A673 (cell line): ENCODE data around the gene DYNC1LI2. TPM values are rescaled to one million over a fixed set of nuclear protein-coding genes. Genes with fewer than 3 reads are reported as not detected.

ENCODE experiments used
- BruUV-seq: library from RNA; stranded (reverse); fragments of 400-500 nt; replicated peaks from 2 replicates; lab custom pipeline; 2021; lab: Mats Ljungman, UMichigan
- CTCF ChIA-PET: fragments of 300-600 bp; sonication (Branson Sonifier 250); formaldehyde crosslinking; loops from one replicate; lab custom pipeline; 2022; ENCODE audit warnings: antibody characterized with exemption; lab: Charles Lee
- POLR2A ChIA-PET: fragments of 300-600 bp; sonication (Branson Sonifier 250); formaldehyde crosslinking; loops from one replicate; lab custom pipeline; 2022; ENCODE audit warnings: antibody characterized with exemption; ENCODE audit not compliant: low non-redundant PET; lab: Charles Lee
- DNase-seq: peaks from one replicate; pipeline ENCODE4 v3.0.0-alpha.2; 2015; ENCODE audit warnings: low spot score
- H3K27ac ChIP-seq: fragments of 200-600 bp; sonication (generic); 2 replicates; pipeline ENCODE4 v1.5.1; 2016; ENCODE audit warnings: mixed run types, low read depth, mild to moderate bottlenecking, mixed read lengths, antibody characterized with exemption, low read length; ENCODE audit not compliant: poor library complexity, severe bottlenecking
- H3K27me3 ChIP-seq: fragments of 200-600 bp; sonication (generic); replicated peaks from 2 replicates; pipeline ENCODE4 v1.6.1; 2017; ENCODE audit warnings: mixed run types, low read depth, mild to moderate bottlenecking, mixed read lengths, antibody characterized with exemption, low read length; ENCODE audit not compliant: insufficient read depth, poor library complexity
- H3K36me3 ChIP-seq: fragments of 200-600 bp; sonication (generic); 2 replicates; pipeline ENCODE4 v1.6.1; 2016; ENCODE audit warnings: mixed run types, mild to moderate bottlenecking, mixed read lengths, antibody characterized with exemption, low read length; ENCODE audit not compliant: insufficient read depth, poor library complexity, severe bottlenecking
- H3K4me1 ChIP-seq: fragments of 200-600 bp; sonication (generic); 2 replicates; pipeline ENCODE4 v1.6.1; 2017; ENCODE audit warnings: mixed run types, mild to moderate bottlenecking, mixed read lengths, antibody characterized with exemption, low read length; ENCODE audit not compliant: insufficient read depth, poor library complexity, severe bottlenecking
- H3K4me3 ChIP-seq: fragments of 200-600 bp; sonication (generic); 2 replicates; pipeline ENCODE4 v1.5.1; 2016; ENCODE audit warnings: low read depth, mixed run types, mild to moderate bottlenecking, mixed read lengths, low read length; ENCODE audit not compliant: poor library complexity, severe bottlenecking
- H3K9me3 ChIP-seq: fragments of 200-600 bp; sonication (generic); 2 replicates; pipeline ENCODE4 v1.6.1; 2016; ENCODE audit warnings: mixed run types, low read depth, mild to moderate bottlenecking, mixed read lengths, antibody characterized with exemption, low read length; ENCODE audit not compliant: poor library complexity, severe bottlenecking
- CTCF ChIP-seq: fragments of 300-800, 200-600 bp; sonication (generic); conservative IDR thresholded peaks from 2 replicates; pipeline ENCODE4 v1.5.1; 2017; ENCODE audit warnings: low read depth, mild to moderate bottlenecking, antibody characterized with exemption, low read length, moderate library complexity, mixed read lengths
- EZH2 ChIP-seq: fragments of 200-600 bp; sonication (generic); IDR thresholded peaks from 2 replicates; pipeline ENCODE4 v1.6.1; 2017; ENCODE audit warnings: borderline replicate concordance, low read depth, mild to moderate bottlenecking, mixed read lengths, antibody characterized with exemption, low read length; ENCODE audit not compliant: poor library complexity, severe bottlenecking
- intact Hi-C: fragments of 100-400 bp; cut with micrococcal nuclease; formaldehyde crosslinking; loops from one replicate; pipeline ENCODE4 v1.10.0; 2022; ENCODE audit not compliant: unreplicated experiment
- total RNA-seq: library from RNA; stranded (reverse); gene quantifications from 2 replicates; pipeline ENCODE4 v1.2.3, GENCODE V29; 2021

The DYNC1LI2 gene
- total RNA-seq, 1 experiment from 2014 or later, result 164 TPM

GRCh38 chr16:66711581-66711980 lies 39.8 kb downstream of the DYNC1LI2 start:
- Histone ChIP-seq H3K4me1 (no peaks in the 10 kb centered on the region), H3K27ac (no peak overlapping the region), H3K4me3 (no peak overlapping the region), H3K36me3 (no peaks in the 10 kb centered on the region), H3K27me3 (no peaks in the 10 kb centered on the region), H3K9me3 (no peaks in the 10 kb centered on the region)
- no peak for DNase-seq
- intact Hi-C loops, result no loop called here
- BruUV-seq, result no TSS peak
- CTCF ChIA-PET, result no interaction called here
- POLR2A ChIA-PET, result no interaction called here
- TF ChIP-seq EZH2 (no peak), CTCF (no peak)

GRCh38 chr16:66706506-66706880 lies 44.9 kb downstream of the DYNC1LI2 start:
- BruUV-seq, result no TSS peak
- Histone ChIP-seq H3K4me1 (no peaks in the 10 kb centered on the region), H3K36me3 (no peaks in the 10 kb centered on the region), H3K4me3 (no peak overlapping the region), H3K9me3 (no peaks in the 10 kb centered on the region), H3K27ac (no peak overlapping the region), H3K27me3 (no peaks in the 10 kb centered on the region)
- no peak for TF ChIP-seq CTCF
- TF ChIP-seq EZH2, result no peak
- intact Hi-C loops, result no loop called here
- POLR2A ChIA-PET, result no interaction called here
- no peak for DNase-seq
- CTCF ChIA-PET, result no interaction called here

GRCh38 chr16:66705790-66706505 lies 45.5 kb downstream of the DYNC1LI2 start:
- H3K9me3 ChIP-seq, result no peaks in the 10 kb centered on the region
- H3K36me3 ChIP-seq, result no peaks in the 10 kb centered on the region
- no peak overlapping the region for H3K27ac ChIP-seq
- BruUV-seq, result no TSS peak
- no peaks in the 10 kb centered on the region for H3K27me3 ChIP-seq
- no peak for TF ChIP-seq EZH2
- TF ChIP-seq CTCF, result no peak
- DNase-seq, result no peak
- POLR2A ChIA-PET, result interaction anchor here (0.6 kb wide), 1 partner anchor 10 kb away, joined by 3 read pairs; no protein-coding TSS in a partner anchor
- no peak overlapping the region for H3K4me3 ChIP-seq
- CTCF ChIA-PET, result interaction anchor here (0.6 kb wide), 1 partner anchor 34 kb away, joined by 3 read pairs; no protein-coding TSS in a partner anchor
- intact Hi-C loops, result no loop called here
- no peaks in the 10 kb centered on the region for H3K4me1 ChIP-seq
